CD14-positive monocyte (primary cell): Measurements from ENCODE around the gene OGG1. TPM values are rescaled to one million over a fixed set of nuclear protein-coding genes. Genes with fewer than 3 reads are reported as not detected.

ENCODE experiments used
- DNase-seq, 3 donors: peaks; one replicate each; pipeline ENCODE4 v3.0.0-alpha.2; 2011 to 2022
- H2AFZ ChIP-seq: 2 replicates; pipeline ENCODE4 v1.6.0; 2012; ENCODE audit warnings: mild to moderate bottlenecking, low read depth, low read length, inconsistent platforms; ENCODE audit not compliant: insufficient read depth, poor library complexity, severe bottlenecking
- H3K27ac ChIP-seq, 2 donors: 1 replicate in 1 of 2; 2 replicates in 1 of 2; pipeline ENCODE4 v1.5.1; 2012 to 2013; ENCODE audit warnings: low read length in 2 of 2, control low read depth in 1 of 2, inconsistent platforms in 1 of 2, low read depth in 1 of 2, mild to moderate bottlenecking in 1 of 2
- H3K27me3 ChIP-seq, 2 donors: one replicate each; pipeline versions ENCODE4 v1.6.0 to v1.6.1; 2011 to 2013; ENCODE audit warnings: low read length in 2 of 2; ENCODE audit not compliant: control insufficient read depth in 2 of 2, insufficient read depth in 2 of 2
- H3K36me3 ChIP-seq, 2 donors: replicated peaks in 1 of 2; 1 replicate in 1 of 2; 2 replicates in 1 of 2; pipeline versions ENCODE4 v1.5.1 to v1.6.1; 2012 to 2013; ENCODE audit warnings: low read length in 2 of 2, control low read depth in 1 of 2, inconsistent platforms in 1 of 2, mild to moderate bottlenecking in 1 of 2; ENCODE audit not compliant: insufficient read depth in 2 of 2, control insufficient read depth in 1 of 2
- H3K4me1 ChIP-seq, 2 donors: 1 replicate in 1 of 2; 2 replicates in 1 of 2; pipeline versions ENCODE4 v1.5.1 to v1.6.1; 2012 to 2013; ENCODE audit warnings: low read length in 2 of 2, control low read depth in 1 of 2, inconsistent platforms in 1 of 2, mild to moderate bottlenecking in 1 of 2, moderate library complexity in 1 of 2; ENCODE audit not compliant: insufficient read depth in 2 of 2, control insufficient read depth in 1 of 2
- H3K4me2 ChIP-seq: replicated peaks from 2 replicates; pipeline ENCODE3; 2012; ENCODE audit warnings: low read length, moderate library complexity, mild to moderate bottlenecking; ENCODE audit not compliant: poor library complexity, severe bottlenecking; ENCODE audit errors: extremely low read depth
- H3K4me3 ChIP-seq, 3 experiments: fragments of 200-600 bp in 1 of 3; sonication (generic) in 1 of 3; replicated peaks in 1 of 3; 1 replicate in 2 of 3; 2 replicates in 1 of 3; pipeline ENCODE4 v1.5.1; 2011 to 2013; ENCODE audit warnings: low read length in 3 of 3, mild to moderate bottlenecking in 3 of 3, control low read depth in 2 of 3, low read depth in 2 of 3, inconsistent platforms in 1 of 3, moderate library complexity in 1 of 3
- H3K79me2 ChIP-seq: 2 replicates; pipeline ENCODE4 v1.6.0; 2012; ENCODE audit warnings: mild to moderate bottlenecking, control low read depth, inconsistent platforms, low read length, moderate library complexity; ENCODE audit not compliant: insufficient read depth
- H3K9ac ChIP-seq: 2 replicates; pipeline ENCODE4 v1.6.0; 2017; ENCODE audit warnings: low read length, mild to moderate bottlenecking; ENCODE audit not compliant: insufficient read depth, poor library complexity, severe bottlenecking
- H3K9me3 ChIP-seq, 2 donors: replicated peaks in 1 of 2; 1 replicate in 1 of 2; 2 replicates in 1 of 2; pipeline versions ENCODE4 v1.5.1 to v1.6.1; 2012 to 2013; ENCODE audit warnings: low read length in 2 of 2, control low read depth in 1 of 2; ENCODE audit not compliant: control insufficient read depth in 1 of 2, insufficient read depth in 1 of 2
- H4K20me1 ChIP-seq: 2 replicates; pipeline ENCODE4 v1.6.0; 2012; ENCODE audit warnings: mild to moderate bottlenecking, low read length, control low read depth, moderate library complexity; ENCODE audit not compliant: insufficient read depth
- H3K27ac Mint-ChIP-seq, 7 donors: one replicate each; pipeline ENCODE4 v1.8.0; 2020; ENCODE audit warnings: mild to moderate bottlenecking in 7 of 7, mixed read lengths in 7 of 7, moderate library complexity in 6 of 7, inconsistent platforms in 2 of 7
- H3K27me3 Mint-ChIP-seq, 3 donors: one replicate each; pipeline ENCODE4 v1.8.0; 2021 to 2022; ENCODE audit warnings: low read depth in 3 of 3, mild to moderate bottlenecking in 3 of 3, mixed read lengths in 3 of 3, moderate library complexity in 3 of 3, inconsistent platforms in 1 of 3
- H3K36me3 Mint-ChIP-seq, 2 donors: one replicate each; pipeline ENCODE4 v1.8.0; 2020; ENCODE audit warnings: mixed read lengths in 2 of 2, inconsistent platforms in 1 of 2, mild to moderate bottlenecking in 1 of 2
- H3K4me1 Mint-ChIP-seq: one replicate; pipeline ENCODE4 v1.8.0; 2020; ENCODE audit warnings: mild to moderate bottlenecking, mixed read lengths
- H3K4me3 Mint-ChIP-seq, 2 donors: one replicate each; pipeline ENCODE4 v1.8.0; 2020; ENCODE audit warnings: mild to moderate bottlenecking in 2 of 2, mixed read lengths in 2 of 2, moderate library complexity in 1 of 2
- H3K9me3 Mint-ChIP-seq, 7 donors: one replicate each; pipeline ENCODE4 v1.8.0; 2020 to 2022; ENCODE audit warnings: mixed read lengths in 7 of 7, mild to moderate bottlenecking in 6 of 7, moderate library complexity in 6 of 7, inconsistent platforms in 2 of 7
- CTCF ChIP-seq: fragments of 200-600 bp; IDR thresholded peaks from one replicate; pipeline ENCODE4 v1.8.0; 2022; ENCODE audit warnings: antibody characterized with exemption, mild to moderate bottlenecking
- WGBS: methylation state at CpG from one replicate; pipeline ENCODE4 v1.1.5; 2013; ENCODE audit warnings: missing lambda C conversion rate; ENCODE audit not compliant: insufficient coverage; 5-methylcytosine and 5-hydroxymethylcytosine counted together
- intact Hi-C, 2 donors: fragments of 100-400 bp; cut with micrococcal nuclease; formaldehyde crosslinking; loops; one replicate each; pipeline versions ENCODE4 v1.15.0 to v1.15.1; 2023
- polyA plus RNA-seq, 3 donors: library from polyadenylated mRNA; depleted of rRNA in 1 of 3; unstranded in 2 of 3; stranded (reverse) in 1 of 3; fragments of 300-500 nt in 2 of 3; fragments of >200 nt in 1 of 3; fragmentation: Illumina TruSeq in 2 of 3; gene quantifications; 1 replicate in 2 of 3; 2 replicates in 1 of 3; pipeline ENCODE4 v1.2.3, GENCODE V29; 2012 to 2021

The OGG1 gene
- polyA plus RNA-seq, 3 donors, result 17.4 to 21.9 (median 20.5) TPM

- peak overlapping the region; percentile 71 for H3K9ac ChIP-seq
- H3K27me3 ChIP-seq, result no peaks in the 10 kb centered on the region
- H3K4me3 ChIP-seq, result peak overlapping the region in 1 of 3 experiments; percentile 47
- Mint-ChIP-seq H3K4me3 (peak overlapping the region; percentile 6 to 78), H3K27ac (peak overlapping the region; percentile 93 to 99 (median 96)), H3K4me1 (peaks cover 62% of the 10 kb centered on the region), H3K36me3 (peaks cover 27 to 34% of the 10 kb centered on the region in 2 donors), H3K9me3 (no peaks in the 10 kb centered on the region), H3K27me3 (peaks cover 0 to 3% (median 2%) of the 10 kb centered on the region in 3 donors)
- peaks cover 13 to 21% of the 10 kb centered on the region in 2 donors for H3K36me3 ChIP-seq
- no peaks in the 10 kb centered on the region for H3K9me3 ChIP-seq
- H3K4me1 ChIP-seq, result peaks cover 61 to 63% of the 10 kb centered on the region in 2 donors
- peak overlapping the region; percentile 80 to 91 for H3K27ac ChIP-seq
- no peak for TF ChIP-seq CTCF
- H4K20me1 ChIP-seq, result no peaks in the 10 kb centered on the region
- intact Hi-C loops, result no loop called here
- H3K4me2 ChIP-seq, result peak overlapping the region; percentile 63
- WGBS, result 2% methylated on average over 6 of the region's 8 CpGs
- peak overlapping the region; percentile 96 for H2AFZ ChIP-seq
- DNase-seq, result peak; percentile 60 to 62 (median 61)
- H3K79me2 ChIP-seq, result peaks cover 4% of the 10 kb centered on the region
These were observed 30.1 kb downstream of the OGG1 start for GRCh38 chr3:9779721-9780457.

- Histone ChIP-seq H2AFZ (peak overlapping the region; percentile 96), H3K4me2 (peak overlapping the region; percentile 63), H3K4me3 (peak overlapping the region in 1 of 3 experiments; percentile 47), H3K79me2 (peaks cover 4% of the 10 kb centered on the region), H3K36me3 (peaks cover 18 to 26% of the 10 kb centered on the region in 2 donors), H3K4me1 (peaks cover 61 to 63% of the 10 kb centered on the region in 2 donors), H3K27ac (peak overlapping the region; percentile 80 to 91), H3K27me3 (no peaks in the 10 kb centered on the region), H3K9ac (peak overlapping the region; percentile 71), H3K9me3 (no peaks in the 10 kb centered on the region), H4K20me1 (no peaks in the 10 kb centered on the region)
- Mint-ChIP-seq H3K9me3 (no peaks in the 10 kb centered on the region), H3K4me3 (peak overlapping the region; percentile 6 to 78), H3K4me1 (peaks cover 62% of the 10 kb centered on the region), H3K27me3 (peaks cover 0 to 2% (median 1%) of the 10 kb centered on the region in 3 donors), H3K27ac (peak overlapping the region; percentile 93 to 99 (median 96)), H3K36me3 (peaks cover 29 to 39% of the 10 kb centered on the region in 2 donors)
- peak in 2 of 3 donors; percentile 19 to 24 for DNase-seq
- no peak for TF ChIP-seq CTCF
- intact Hi-C loops, result no loop called here
- 9% methylated on average over 6 of the region's 10 CpGs for WGBS
These were observed 30.7 kb downstream of the OGG1 start for GRCh38 chr3:9780458-9780812.
